Panc1 (cell line): Measurements from ENCODE around the gene DLG5.

Experiments
- SIN3A ChIP-seq: IDR thresholded peaks from 2 replicates; pipeline ENCODE4 v1.6.1; 2012; ENCODE audit warnings: low read depth, mild to moderate bottlenecking, low read length, moderate library complexity, borderline replicate concordance; ENCODE audit not compliant: insufficient read depth
- TF ChIP-seq, protein P1 (sequence below): fragments of 450-650 bp; IDR thresholded peaks from 2 replicates; pipeline ENCODE4 v1.5.1; 2017; ENCODE audit warnings: mild to moderate bottlenecking
- TF ChIP-seq, protein P2 (sequence below), 2 experiments: IDR thresholded peaks; 2 replicates each; pipeline ENCODE4 v1.6.1; 2011 to 2012; ENCODE audit warnings: low read depth in 2 of 2, control low read depth in 1 of 2, low read length in 1 of 2, mild to moderate bottlenecking in 1 of 2, moderate library complexity in 1 of 2; ENCODE audit not compliant: insufficient read depth in 1 of 2

DNA sequence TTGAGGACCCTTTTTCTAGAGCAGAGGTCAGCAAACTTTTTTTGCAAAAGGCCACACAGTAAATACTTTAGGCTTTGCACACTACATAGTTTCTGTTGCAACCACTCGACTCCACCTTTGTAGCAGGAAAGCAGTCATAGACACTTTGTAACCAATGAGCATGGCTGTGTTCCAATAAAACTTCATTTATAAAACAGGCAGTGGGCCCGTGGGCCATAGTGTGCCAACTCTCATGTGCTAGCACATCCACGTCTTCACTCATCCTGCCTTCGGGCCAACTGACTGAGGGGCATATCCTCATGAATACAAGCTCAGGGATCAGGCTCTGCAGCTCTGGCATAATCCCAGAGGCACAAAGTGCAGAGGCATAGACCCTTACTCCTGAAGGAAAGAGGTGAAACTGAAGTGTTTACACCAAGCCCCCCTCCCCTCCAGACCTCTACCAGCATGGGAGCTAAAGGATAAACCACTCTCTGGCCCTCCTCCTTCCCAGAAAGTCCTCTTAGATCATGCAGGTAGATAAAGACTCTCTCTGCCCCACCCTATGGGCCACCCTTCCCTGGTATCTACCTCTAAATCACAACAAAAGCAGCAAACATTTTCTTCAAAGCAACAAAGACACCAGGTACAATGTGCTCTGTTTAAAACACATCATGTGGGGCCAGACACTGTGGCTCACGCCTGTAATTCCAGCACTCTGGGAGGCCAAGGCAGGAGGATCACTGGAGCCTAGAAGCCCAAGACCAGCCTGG lies 71.0 kb downstream of the DLG5 start:
- TF ChIP-seq, protein P1, sequence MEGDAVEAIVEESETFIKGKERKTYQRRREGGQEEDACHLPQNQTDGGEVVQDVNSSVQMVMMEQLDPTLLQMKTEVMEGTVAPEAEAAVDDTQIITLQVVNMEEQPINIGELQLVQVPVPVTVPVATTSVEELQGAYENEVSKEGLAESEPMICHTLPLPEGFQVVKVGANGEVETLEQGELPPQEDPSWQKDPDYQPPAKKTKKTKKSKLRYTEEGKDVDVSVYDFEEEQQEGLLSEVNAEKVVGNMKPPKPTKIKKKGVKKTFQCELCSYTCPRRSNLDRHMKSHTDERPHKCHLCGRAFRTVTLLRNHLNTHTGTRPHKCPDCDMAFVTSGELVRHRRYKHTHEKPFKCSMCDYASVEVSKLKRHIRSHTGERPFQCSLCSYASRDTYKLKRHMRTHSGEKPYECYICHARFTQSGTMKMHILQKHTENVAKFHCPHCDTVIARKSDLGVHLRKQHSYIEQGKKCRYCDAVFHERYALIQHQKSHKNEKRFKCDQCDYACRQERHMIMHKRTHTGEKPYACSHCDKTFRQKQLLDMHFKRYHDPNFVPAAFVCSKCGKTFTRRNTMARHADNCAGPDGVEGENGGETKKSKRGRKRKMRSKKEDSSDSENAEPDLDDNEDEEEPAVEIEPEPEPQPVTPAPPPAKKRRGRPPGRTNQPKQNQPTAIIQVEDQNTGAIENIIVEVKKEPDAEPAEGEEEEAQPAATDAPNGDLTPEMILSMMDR: no peak
- TF ChIP-seq, protein P2, sequence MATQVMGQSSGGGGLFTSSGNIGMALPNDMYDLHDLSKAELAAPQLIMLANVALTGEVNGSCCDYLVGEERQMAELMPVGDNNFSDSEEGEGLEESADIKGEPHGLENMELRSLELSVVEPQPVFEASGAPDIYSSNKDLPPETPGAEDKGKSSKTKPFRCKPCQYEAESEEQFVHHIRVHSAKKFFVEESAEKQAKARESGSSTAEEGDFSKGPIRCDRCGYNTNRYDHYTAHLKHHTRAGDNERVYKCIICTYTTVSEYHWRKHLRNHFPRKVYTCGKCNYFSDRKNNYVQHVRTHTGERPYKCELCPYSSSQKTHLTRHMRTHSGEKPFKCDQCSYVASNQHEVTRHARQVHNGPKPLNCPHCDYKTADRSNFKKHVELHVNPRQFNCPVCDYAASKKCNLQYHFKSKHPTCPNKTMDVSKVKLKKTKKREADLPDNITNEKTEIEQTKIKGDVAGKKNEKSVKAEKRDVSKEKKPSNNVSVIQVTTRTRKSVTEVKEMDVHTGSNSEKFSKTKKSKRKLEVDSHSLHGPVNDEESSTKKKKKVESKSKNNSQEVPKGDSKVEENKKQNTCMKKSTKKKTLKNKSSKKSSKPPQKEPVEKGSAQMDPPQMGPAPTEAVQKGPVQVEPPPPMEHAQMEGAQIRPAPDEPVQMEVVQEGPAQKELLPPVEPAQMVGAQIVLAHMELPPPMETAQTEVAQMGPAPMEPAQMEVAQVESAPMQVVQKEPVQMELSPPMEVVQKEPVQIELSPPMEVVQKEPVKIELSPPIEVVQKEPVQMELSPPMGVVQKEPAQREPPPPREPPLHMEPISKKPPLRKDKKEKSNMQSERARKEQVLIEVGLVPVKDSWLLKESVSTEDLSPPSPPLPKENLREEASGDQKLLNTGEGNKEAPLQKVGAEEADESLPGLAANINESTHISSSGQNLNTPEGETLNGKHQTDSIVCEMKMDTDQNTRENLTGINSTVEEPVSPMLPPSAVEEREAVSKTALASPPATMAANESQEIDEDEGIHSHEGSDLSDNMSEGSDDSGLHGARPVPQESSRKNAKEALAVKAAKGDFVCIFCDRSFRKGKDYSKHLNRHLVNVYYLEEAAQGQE (IDR thresholded peaks at IDR 0.05; ENCODE audit: insufficient read depth in 1 of 2, low read depth in 2 of 2, low read length in 1 of 2): no peak
- no peak for TF ChIP-seq SIN3A
